Measurements from ENCODE around the gene BTN1A1. TPM values are rescaled to one million over a fixed set of nuclear protein-coding genes. Genes with fewer than 3 reads are reported as not detected.
A peak's percentile ranks its signal among the peaks of the same experiment; 100 is the strongest.

BTN1A1 gene
- total RNA-seq, 2 donors from 2014 or later: 0.23 TPM; not detected in 1

GRCh38 chr6:26524722-26525370, 24.7 kb downstream of the BTN1A1 start:
- no peaks in the 10 kb centered on the region for H3K36me3 ChIP-seq
- H3K27ac ChIP-seq: no peak overlapping the region
- intact Hi-C loops (cut with DNase I): loop anchor here (5.0 kb wide), 1 partner anchor 68 kb away; the partner anchor contains the start of gene BTN2A1
- no peaks in the 10 kb centered on the region for H3K9me3 ChIP-seq
- H3K27me3 ChIP-seq (replicated peaks; ENCODE audit: insufficient read depth): no peaks in the 10 kb centered on the region
- TF ChIP-seq POLR2AphosphoS5 (IDR thresholded peaks at IDR 0.05) (no peak), POLR2A (IDR thresholded peaks at IDR 0.05) (no peak), CTCF (IDR thresholded peaks at IDR 0.05) (no peak)
- 86% methylated on average over 7 of the region's 7 CpGs for WGBS
- DNase-seq (ENCODE audit: low spot score): no peak
- no peaks in the 10 kb centered on the region for H3K4me1 ChIP-seq (replicated peaks)
- no peak overlapping the region for H3K4me3 ChIP-seq

- Histone ChIP-seq H3K4me1 (replicated peaks) (no peaks in the 10 kb centered on the region), H3K27ac (no peak overlapping the region), H3K9me3 (no peaks in the 10 kb centered on the region), H3K27me3 (replicated peaks; ENCODE audit: insufficient read depth) (no peaks in the 10 kb centered on the region), H3K36me3 (no peaks in the 10 kb centered on the region), H3K4me3 (no peak overlapping the region)
- intact Hi-C loops (cut with DNase I): no loop called here
- TF ChIP-seq POLR2A (IDR thresholded peaks at IDR 0.05): no peak
- no peak for TF ChIP-seq CTCF (IDR thresholded peaks at IDR 0.05)
- no peak for TF ChIP-seq POLR2AphosphoS5 (IDR thresholded peaks at IDR 0.05)
- DNase-seq (ENCODE audit: low spot score): no peak
- WGBS: 71% methylated on average over 2 of the region's 2 CpGs
Measured at GRCh38 chr6:26525838-26526237, 25.7 kb downstream of the BTN1A1 start.

GRCh38 chr6:26526928-26527327, 26.8 kb downstream of the BTN1A1 start:
- TF ChIP-seq POLR2AphosphoS5 (IDR thresholded peaks at IDR 0.05) (no peak), CTCF (IDR thresholded peaks at IDR 0.05) (no peak), POLR2A (IDR thresholded peaks at IDR 0.05) (no peak)
- Histone ChIP-seq H3K36me3 (no peaks in the 10 kb centered on the region), H3K27me3 (replicated peaks; ENCODE audit: insufficient read depth) (no peaks in the 10 kb centered on the region), H3K27ac (no peak overlapping the region), H3K4me1 (replicated peaks) (no peaks in the 10 kb centered on the region), H3K9me3 (no peaks in the 10 kb centered on the region), H3K4me3 (no peak overlapping the region)
- intact Hi-C loops (cut with DNase I): no loop called here
- no peak for DNase-seq (ENCODE audit: low spot score)
- WGBS: 100% methylated on average over 1 of the region's 1 CpG

- Histone ChIP-seq H3K27me3 (replicated peaks; ENCODE audit: insufficient read depth) (no peaks in the 10 kb centered on the region), H3K4me3 (no peak overlapping the region), H3K27ac (no peak overlapping the region), H3K36me3 (no peaks in the 10 kb centered on the region), H3K4me1 (replicated peaks) (no peaks in the 10 kb centered on the region), H3K9me3 (no peaks in the 10 kb centered on the region)
- intact Hi-C loops (cut with DNase I): no loop called here
- 82% methylated on average over 2 of the region's 2 CpGs for WGBS
- DNase-seq (ENCODE audit: low spot score): no peak
- no peak for TF ChIP-seq POLR2A (IDR thresholded peaks at IDR 0.05)
- no peak for TF ChIP-seq CTCF (IDR thresholded peaks at IDR 0.05)
- no peak for TF ChIP-seq POLR2AphosphoS5 (IDR thresholded peaks at IDR 0.05)
Measured at GRCh38 chr6:26530203-26530602, 30.1 kb downstream of the BTN1A1 start.

GRCh38 chr6:26531897-26532296, 31.8 kb downstream of the BTN1A1 start:
- Histone ChIP-seq H3K9me3 (no peaks in the 10 kb centered on the region), H3K4me3 (no peak overlapping the region), H3K36me3 (no peaks in the 10 kb centered on the region), H3K27ac (peak overlapping the region in 1 of 2 donors; percentile 72), H3K27me3 (replicated peaks; ENCODE audit: insufficient read depth) (no peaks in the 10 kb centered on the region), H3K4me1 (replicated peaks) (no peaks in the 10 kb centered on the region)
- WGBS: 97% methylated on average over 1 of the region's 1 CpG
- intact Hi-C loops (cut with DNase I): no loop called here
- DNase-seq (ENCODE audit: low spot score): no peak
- TF ChIP-seq POLR2A (IDR thresholded peaks at IDR 0.05): no peak
- no peak for TF ChIP-seq POLR2AphosphoS5 (IDR thresholded peaks at IDR 0.05)
- no peak for TF ChIP-seq CTCF (IDR thresholded peaks at IDR 0.05)

Data from prostate gland (tissue), 2 donors.